Activated CD8-positive, alpha-beta memory T cell treated with anti-CD3 and anti-CD28 coated beads, Interleukin-2, amount 50 U/mL, for 4 hours (primary cell): Measurements from ENCODE around the gene METTL1.

Experiments used
- DNase-seq: peaks from one replicate; pipeline ENCODE4 v3.0.0-alpha.2; 2020

METTL1 gene

GRCh38 chr12:57735952-57736740 lies 35.8 kb downstream of the METTL1 start:
- no peak for DNase-seq

- no peak for DNase-seq
These were observed 36.6 kb downstream of the METTL1 start for GRCh38 chr12:57735198-57735855.

GRCh38 chr12:57734591-57734990 lies 37.3 kb downstream of the METTL1 start:
- DNase-seq: no peak

- DNase-seq: no peak
These were observed 38.0 kb downstream of the METTL1 start for GRCh38 chr12:57733928-57734327.

GRCh38 chr12:57732726-57733593 lies 38.9 kb downstream of the METTL1 start:
- DNase-seq: no peak

- no peak for DNase-seq
These were observed 39.6 kb downstream of the METTL1 start for GRCh38 chr12:57732270-57732669.

- DNase-seq: no peak
These were observed 40.4 kb downstream of the METTL1 start for GRCh38 chr12:57731411-57732080.

- no peak for DNase-seq
These were observed 41.4 kb downstream of the METTL1 start for GRCh38 chr12:57730336-57731067.

- no peak for DNase-seq
These were observed 42.5 kb downstream of the METTL1 start for GRCh38 chr12:57729321-57729844.

- DNase-seq: no peak
These were observed 44.0 kb downstream of the METTL1 start for GRCh38 chr12:57727758-57728395.

GRCh38 chr12:57726884-57727757 lies 44.8 kb downstream of the METTL1 start:
- no peak for DNase-seq

GRCh38 chr12:57726151-57726883 lies 45.6 kb downstream of the METTL1 start:
- peak; percentile 44 for DNase-seq

- no peak for DNase-seq
These were observed 46.1 kb downstream of the METTL1 start for GRCh38 chr12:57725851-57726150.

GRCh38 chr12:57724936-57725740 lies 46.8 kb downstream of the METTL1 start:
- DNase-seq: no peak

- no peak for DNase-seq
These were observed 47.6 kb downstream of the METTL1 start for GRCh38 chr12:57724003-57724935.

GRCh38 chr12:57723630-57723962 lies 48.3 kb downstream of the METTL1 start:
- no peak for DNase-seq

GRCh38 chr12:57722716-57723629 lies 48.9 kb downstream of the METTL1 start:
- no peak for DNase-seq
